Mesothelial cell of epicardium (in vitro differentiated cells): ENCODE data around the gene HSPA1B. TPM values are rescaled to one million over a fixed set of nuclear protein-coding genes. Genes with fewer than 3 reads are reported as not detected.
"Not testable (repeated sequence)": the region's sequence is repeated elsewhere in the genome, so short reads cannot be mapped to it uniquely, and the experiment has no call there.

Experiments
- DNase-seq, 2 experiments: peaks; one replicate each; pipeline ENCODE4 v3.0.0; 2021; ENCODE audit warnings: low spot score in 2 of 2; ENCODE audit not compliant: unreplicated experiment in 2 of 2
- H3K27ac Mint-ChIP-seq: 2 replicates; pipeline ENCODE4 v1.8.0; 2021; ENCODE audit warnings: mixed read lengths
- H3K27me3 Mint-ChIP-seq: 2 replicates; pipeline ENCODE4 v1.8.0; 2021; ENCODE audit warnings: low read depth, mixed read lengths
- H3K36me3 Mint-ChIP-seq: 2 replicates; pipeline ENCODE4 v1.8.0; 2021; ENCODE audit warnings: mixed read lengths
- H3K4me1 Mint-ChIP-seq: 2 replicates; pipeline ENCODE4 v1.8.0; 2021; ENCODE audit warnings: mixed read lengths
- H3K4me3 Mint-ChIP-seq: 2 replicates; pipeline ENCODE4 v1.8.0; 2021; ENCODE audit warnings: mild to moderate bottlenecking, moderate library complexity, mixed read lengths
- H3K9me3 Mint-ChIP-seq: 2 replicates; pipeline ENCODE4 v1.8.0; 2021; ENCODE audit warnings: mixed read lengths
- CTCF ChIP-seq: fragments of 200-600 bp; sonication (generic); IDR thresholded peaks from one replicate; pipeline ENCODE4 v1.5.0; 2021; ENCODE audit warnings: antibody characterized with exemption; ENCODE audit not compliant: unreplicated experiment
- total RNA-seq: library from RNA; stranded (reverse); gene quantifications from 3 replicates; pipeline ENCODE4 v1.2.1, GENCODE V29; 2021

Gene HSPA1B
- total RNA-seq, 1 donor from 2014 or later: 105 TPM

- H3K27me3 Mint-ChIP-seq: no peaks in the 10 kb centered on the region
Measured at GRCh38 chr6:31819871-31820299, 7.7 kb upstream of the HSPA1B start.

DNA sequence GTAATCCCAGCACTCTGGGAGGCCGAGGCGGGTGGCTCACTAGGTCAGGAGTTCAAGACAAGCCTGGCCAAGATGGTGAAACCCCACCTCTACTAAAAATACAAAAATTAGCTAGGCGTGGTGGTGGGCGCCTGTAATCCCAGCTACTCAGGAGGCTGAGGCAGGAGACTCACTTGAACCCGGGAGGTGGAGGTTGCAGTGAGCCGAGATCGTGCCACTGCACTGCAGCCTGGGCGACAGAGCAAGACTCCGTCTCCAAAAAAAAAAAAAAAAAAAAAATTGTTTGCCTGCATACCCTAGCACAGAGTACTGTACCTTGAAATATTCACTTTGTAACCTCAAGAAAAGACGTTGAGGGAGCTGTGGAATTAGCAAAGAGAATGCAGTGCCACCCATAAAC, 7.1 kb upstream of the HSPA1B start:
- H3K4me1 Mint-ChIP-seq: peaks cover 53% of the 10 kb centered on the region

More at GRCh38 chr6:31819871-31820299, 7.7 kb upstream of the HSPA1B start:
- peaks cover 52% of the 10 kb centered on the region for H3K4me1 Mint-ChIP-seq
- TF ChIP-seq CTCF: no peak
- peak overlapping the region; percentile 28 for H3K27ac Mint-ChIP-seq
- peaks cover 10% of the 10 kb centered on the region for H3K36me3 Mint-ChIP-seq
- no peak for DNase-seq
- peaks cover 4% of the 10 kb centered on the region for H3K9me3 Mint-ChIP-seq
- H3K4me3 Mint-ChIP-seq: peak overlapping the region; percentile 22

DNA sequence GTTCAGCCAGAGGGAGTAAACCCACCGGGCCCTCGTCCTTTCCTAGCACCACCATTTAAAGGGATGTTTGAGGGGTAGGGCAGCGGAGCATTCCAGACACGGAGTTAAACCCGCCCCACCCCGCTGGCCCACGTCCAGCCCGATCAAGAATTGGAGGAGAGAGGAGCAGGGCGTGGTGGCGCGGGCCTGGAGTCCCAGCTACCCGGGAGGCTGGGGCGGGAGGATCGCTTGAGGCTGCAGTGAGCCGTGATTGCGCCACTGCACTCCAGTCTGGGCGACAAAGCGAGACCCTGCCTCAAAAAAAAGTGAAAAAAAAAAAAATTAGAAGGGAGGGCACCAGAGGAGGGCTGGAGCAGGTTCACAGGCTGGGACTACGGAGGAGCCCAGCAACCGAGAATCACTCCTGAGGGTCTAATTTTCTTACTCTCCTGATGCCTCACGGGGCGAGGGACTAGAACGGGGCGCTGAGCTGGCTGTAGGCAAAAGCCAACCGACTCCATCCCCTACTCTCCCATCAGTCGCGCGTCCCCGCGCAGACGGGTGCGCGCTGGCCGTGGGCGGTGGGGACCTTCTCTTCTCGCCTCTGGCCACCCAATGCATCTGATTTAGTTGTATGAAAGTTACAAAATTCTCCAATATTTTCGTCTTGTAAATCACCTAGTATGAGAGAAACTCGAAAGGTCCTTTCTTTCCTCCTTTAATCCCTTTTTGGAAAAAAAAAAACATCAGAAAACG, 6.1 kb upstream of the HSPA1B start:
- DNase-seq: peak in 1 of 2 experiments; percentile 57
- Mint-ChIP-seq H3K4me1 (peaks cover 61% of the 10 kb centered on the region), H3K36me3 (peaks cover 10% of the 10 kb centered on the region), H3K27ac (peak overlapping the region; percentile 96), H3K4me3 (peak overlapping the region; percentile 78), H3K27me3 (no peaks in the 10 kb centered on the region), H3K9me3 (peaks cover 4% of the 10 kb centered on the region)
- TF ChIP-seq CTCF: no peak

More for the DNA sequence above, 7.1 kb upstream of the HSPA1B start:
- peak overlapping the region; percentile 78 for H3K4me3 Mint-ChIP-seq
- DNase-seq, H3K27ac Mint-ChIP-seq, H3K27me3 Mint-ChIP-seq, H3K9me3 Mint-ChIP-seq: not testable (repeated sequence)
- H3K36me3 Mint-ChIP-seq: peaks cover 10% of the 10 kb centered on the region

DNA sequence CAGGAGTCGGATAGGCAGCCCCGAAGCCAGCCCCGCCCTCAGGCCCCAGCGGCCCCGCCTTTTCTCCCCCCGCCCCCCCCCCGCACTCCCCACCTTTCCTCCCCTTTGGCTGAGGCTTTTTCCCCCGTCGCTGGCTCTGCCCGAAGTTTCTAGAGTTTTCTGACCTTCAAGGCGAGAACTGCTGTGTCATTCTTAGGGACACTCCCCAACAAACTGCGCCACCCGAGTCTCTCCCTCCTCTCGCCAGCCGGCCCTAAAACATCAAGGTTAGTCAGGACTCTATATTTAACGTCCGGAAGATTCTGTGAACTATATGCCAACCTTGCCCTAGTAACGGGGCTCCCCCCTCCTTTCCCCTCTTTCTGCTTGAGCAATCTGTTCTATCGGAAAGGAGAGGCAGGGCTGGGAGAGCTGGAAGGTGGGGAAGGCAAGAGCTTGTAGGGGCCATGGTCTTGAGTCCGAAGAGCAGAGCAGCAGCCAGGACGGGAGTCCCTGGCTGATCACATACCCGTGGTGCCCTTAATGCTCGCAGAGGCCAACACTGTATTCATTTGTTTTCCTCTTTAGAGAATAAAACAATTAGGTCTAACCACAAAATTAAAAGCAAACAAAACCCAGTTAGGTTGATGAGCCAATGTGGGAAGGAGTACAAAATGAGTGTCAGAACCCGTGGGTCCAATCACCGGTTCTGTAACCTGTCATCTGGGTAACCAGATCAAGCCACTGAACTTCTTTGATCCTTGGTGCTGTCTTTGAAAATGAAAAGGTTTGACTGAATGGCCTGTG, 5.3 kb upstream of the HSPA1B start:
- Mint-ChIP-seq H3K36me3 (peaks cover 10% of the 10 kb centered on the region), H3K9me3 (peaks cover 4% of the 10 kb centered on the region), H3K27me3 (no peaks in the 10 kb centered on the region), H3K4me3 (peak overlapping the region; percentile 78), H3K4me1 (peaks cover 68% of the 10 kb centered on the region), H3K27ac (peak overlapping the region; percentile 96)
- peak in 1 of 2 experiments; percentile 58 for DNase-seq
- TF ChIP-seq CTCF: no peak

- Mint-ChIP-seq H3K4me3 (peak overlapping the region; percentile 20), H3K27ac (peak overlapping the region; percentile 92), H3K4me1 (peaks cover 60% of the 10 kb centered on the region)
- not testable (repeated sequence) for H3K27me3 Mint-ChIP-seq, H3K36me3 Mint-ChIP-seq, DNase-seq, H3K9me3 Mint-ChIP-seq
Measured at GRCh38 chr6:31823592-31824196, 3.8 kb upstream of the HSPA1B start.

- no peak for TF ChIP-seq CTCF
- Mint-ChIP-seq H3K27me3 (no peaks in the 10 kb centered on the region), H3K4me1 (peaks cover 63% of the 10 kb centered on the region), H3K36me3 (no peaks in the 10 kb centered on the region), H3K4me3 (peak overlapping the region; percentile 44), H3K9me3 (no peaks in the 10 kb centered on the region), H3K27ac (peak overlapping the region; percentile 97)
- DNase-seq: no peak
Measured at GRCh38 chr6:31825553-31825952, 2.0 kb upstream of the HSPA1B start.
